H1 (cell line): ENCODE measurements around the gene ACAT2. TPM values are rescaled to one million over a fixed set of nuclear protein-coding genes. Genes with fewer than 3 reads are reported as not detected.

Experiments
- CTCF ChIA-PET: fragments of 300-600 bp; sonication (Branson Sonifier 250); formaldehyde crosslinking; loops from one replicate; lab custom pipeline; 2021; ENCODE audit not compliant: partially characterized antibody; lab: Charles Lee
- POLR2A ChIA-PET: fragments of 300-600 bp; sonication (Branson Sonifier 250); formaldehyde crosslinking; loops from one replicate; lab custom pipeline; 2021; ENCODE audit warnings: inconsistent platforms; ENCODE audit not compliant: partially characterized antibody; lab: Charles Lee
- DNase-seq, 2 experiments: peaks; one replicate each; pipeline versions ENCODE4 v3.0.0 to v3.0.0-alpha.2; 2010 to 2022; ENCODE audit warnings: low spot score in 2 of 2, low read depth in 1 of 2, mixed read lengths in 1 of 2
- FAIRE-seq: peaks from 2 replicates; lab custom pipeline; 2011; peaks lifted over from hg19 to GRCh38; lab: Jason Lieb, UNC
- H2AFZ ChIP-seq: 2 replicates; pipeline ENCODE4 v1.8.1; 2012; ENCODE audit warnings: low read length, inconsistent platforms
- H2AK5ac ChIP-seq: 2 replicates; pipeline ENCODE4 v1.6.1; 2013; ENCODE audit warnings: low read depth, low read length
- H2BK120ac ChIP-seq: replicated peaks from 2 replicates; pipeline ENCODE3; 2013; ENCODE audit warnings: low read depth, low read length, inconsistent platforms
- H2BK12ac ChIP-seq: 2 replicates; pipeline ENCODE4 v1.6.1; 2013; ENCODE audit warnings: low read depth, low read length
- H2BK15ac ChIP-seq: 2 replicates; pipeline ENCODE4 v1.6.1; 2013; ENCODE audit warnings: low read length
- H2BK20ac ChIP-seq: 2 replicates; pipeline ENCODE4 v1.6.1; 2013; ENCODE audit warnings: low read length
- H2BK5ac ChIP-seq: 2 replicates; pipeline ENCODE4 v1.6.1; 2013; ENCODE audit warnings: low read depth, low read length
- H3K14ac ChIP-seq: 2 replicates; pipeline ENCODE4 v1.6.1; 2013; ENCODE audit warnings: inconsistent platforms; ENCODE audit not compliant: insufficient read length
- H3K18ac ChIP-seq: 2 replicates; pipeline ENCODE4 v1.6.1; 2013; ENCODE audit warnings: low read length; ENCODE audit errors: extremely low read depth
- H3K23ac ChIP-seq: 2 replicates; pipeline ENCODE4 v1.6.1; 2013; ENCODE audit warnings: inconsistent platforms; ENCODE audit not compliant: insufficient read length
- H3K23me2 ChIP-seq: 2 replicates; pipeline ENCODE4 v1.6.1; 2013; ENCODE audit warnings: low read depth, low read length
- H3K27ac ChIP-seq: 2 replicates; pipeline ENCODE4 v1.6.1; 2011; ENCODE audit warnings: low read depth, low read length, inconsistent platforms
- H3K27me3 ChIP-seq, 4 experiments: replicated peaks in 1 of 4; 1 replicate in 1 of 4; 2 replicates in 3 of 4; pipeline versions ENCODE4 v1.6.1 to v1.8.1; 2011 to 2013; ENCODE audit warnings: low read length in 3 of 4, mild to moderate bottlenecking in 3 of 4, inconsistent platforms in 2 of 4, mixed read lengths in 2 of 4, moderate library complexity in 1 of 4; ENCODE audit not compliant: control insufficient read depth in 3 of 4, insufficient read depth in 3 of 4; ENCODE audit errors: extremely low read depth in 1 of 4
- H3K36me3 ChIP-seq, 4 experiments: 2 replicates each; pipeline versions ENCODE4 v1.6.1 to v1.8.1; 2011 to 2013; ENCODE audit warnings: mild to moderate bottlenecking in 4 of 4, low read length in 3 of 4, moderate library complexity in 2 of 4, control low read depth in 1 of 4, inconsistent platforms in 1 of 4; ENCODE audit not compliant: insufficient read depth in 4 of 4, control insufficient read depth in 2 of 4
- H3K4ac ChIP-seq: replicated peaks from 2 replicates; pipeline ENCODE3; 2013; ENCODE audit warnings: low read length, low read depth, mixed read lengths, inconsistent platforms; ENCODE audit not compliant: insufficient read length
- H3K4me1 ChIP-seq, 4 experiments: replicated peaks in 1 of 4; 1 replicate in 1 of 4; 2 replicates in 3 of 4; pipeline versions ENCODE4 v1.6.1 to v1.8.1; 2011 to 2013; ENCODE audit warnings: low read length in 3 of 4, inconsistent platforms in 2 of 4, mixed read lengths in 1 of 4; ENCODE audit not compliant: insufficient read depth in 4 of 4, control insufficient read depth in 3 of 4
- H3K4me2 ChIP-seq, 2 experiments: 2 replicates each; pipeline versions ENCODE4 v1.6.1 to v1.8.1; 2011 to 2013; ENCODE audit warnings: low read depth in 2 of 2, low read length in 2 of 2, control low read depth in 1 of 2, inconsistent platforms in 1 of 2, mild to moderate bottlenecking in 1 of 2; ENCODE audit not compliant: insufficient read depth in 1 of 2
- H3K4me3 ChIP-seq, 4 experiments: fragments of 200-600, 300-600 bp in 1 of 4; sonication (generic), shearing (Covaris generic), sonication (Bioruptor Twin) in 1 of 4; 2 replicates each; pipeline versions ENCODE4 v1.5.1 to v1.8.1; 2011 to 2016; ENCODE audit warnings: low read length in 4 of 4, low read depth in 3 of 4, control low read depth in 2 of 4, inconsistent platforms in 2 of 4, mild to moderate bottlenecking in 2 of 4, mixed read lengths in 1 of 4, moderate library complexity in 1 of 4; ENCODE audit not compliant: insufficient read depth in 2 of 4; ENCODE audit errors: extremely low read depth in 1 of 4
- H3K56ac ChIP-seq: replicated peaks from 2 replicates; pipeline ENCODE3; 2013; ENCODE audit warnings: low read depth, mild to moderate bottlenecking, mixed read lengths, low read length, inconsistent platforms; ENCODE audit not compliant: insufficient read length
- H3K79me1 ChIP-seq: 2 replicates; pipeline ENCODE4 v1.6.1; 2013; ENCODE audit warnings: low read depth, low read length, control low read depth
- H3K79me2 ChIP-seq, 2 experiments: 2 replicates each; pipeline versions ENCODE4 v1.6.1 to v1.8.1; 2012 to 2013; ENCODE audit warnings: low read length in 2 of 2, mild to moderate bottlenecking in 2 of 2, inconsistent platforms in 1 of 2; ENCODE audit not compliant: insufficient read depth in 2 of 2, control insufficient read depth in 1 of 2
- H3K9ac ChIP-seq, 4 experiments: replicated peaks in 1 of 4; 1 replicate in 1 of 4; 2 replicates in 3 of 4; pipeline versions ENCODE4 v1.6.1 to v1.8.1; 2011 to 2013; ENCODE audit warnings: low read depth in 3 of 4, low read length in 3 of 4, control low read depth in 2 of 4, mild to moderate bottlenecking in 2 of 4, moderate library complexity in 2 of 4, inconsistent platforms in 1 of 4; ENCODE audit errors: extremely low read depth in 1 of 4
- H3K9me3 ChIP-seq, 2 experiments: 2 replicates each; pipeline versions ENCODE4 v1.6.1 to v1.8.1; 2012 to 2013; ENCODE audit warnings: mild to moderate bottlenecking in 2 of 2, moderate library complexity in 2 of 2, control low read depth in 1 of 2, inconsistent platforms in 1 of 2, low read depth in 1 of 2, low read length in 1 of 2, mixed read lengths in 1 of 2; ENCODE audit not compliant: insufficient read depth in 2 of 2
- H4K20me1 ChIP-seq, 2 experiments: replicated peaks in 1 of 2; 2 replicates each; pipeline versions ENCODE3 to v1.8.1; 2011 to 2013; ENCODE audit warnings: inconsistent platforms in 2 of 2, low read length in 2 of 2, mild to moderate bottlenecking in 1 of 2; ENCODE audit not compliant: insufficient read depth in 2 of 2, control insufficient read depth in 1 of 2
- H4K5ac ChIP-seq: 2 replicates; pipeline ENCODE4 v1.6.1; 2013; ENCODE audit warnings: low read length, low read depth, mixed read lengths, inconsistent platforms; ENCODE audit not compliant: insufficient read length
- H4K8ac ChIP-seq: 2 replicates; pipeline ENCODE4 v1.8.0; 2013; ENCODE audit warnings: mild to moderate bottlenecking, moderate library complexity, low read length, inconsistent platforms; ENCODE audit not compliant: insufficient read depth; ENCODE audit errors: extremely low read depth
- H4K91ac ChIP-seq: replicated peaks from 2 replicates; pipeline ENCODE3; 2013; ENCODE audit warnings: low read length, mixed read lengths, inconsistent platforms; ENCODE audit not compliant: insufficient read length
- GTF2F1 ChIP-seq: IDR thresholded peaks from 2 replicates; pipeline ENCODE4 v1.6.1; 2012; ENCODE audit warnings: low read depth, low read length, improper control_type of control experiment, borderline replicate concordance
- KDM1A ChIP-seq: fragments of 200-600, 300-600 bp; sonication (generic); IDR thresholded peaks from 2 replicates; pipeline ENCODE4 v1.7.1; 2016; ENCODE audit warnings: mild to moderate bottlenecking, low read length, borderline replicate concordance
- NANOG ChIP-seq: IDR thresholded peaks from 2 replicates; pipeline ENCODE4 v1.6.1; 2011; ENCODE audit warnings: low read length, low read depth, mild to moderate bottlenecking, inconsistent platforms; ENCODE audit not compliant: insufficient read depth, poor library complexity, severe bottlenecking
- NRF1 ChIP-seq: IDR thresholded peaks from 2 replicates; pipeline ENCODE4 v1.6.1; 2011; ENCODE audit warnings: mild to moderate bottlenecking, low read depth, low read length, improper control_type of control experiment
- POLR2A ChIP-seq, 2 experiments: IDR thresholded peaks; 1 replicate in 1 of 2; 2 replicates in 1 of 2; pipeline ENCODE4 v1.6.1; 2011; ENCODE audit warnings: low read depth in 2 of 2, low read length in 2 of 2, mild to moderate bottlenecking in 2 of 2; ENCODE audit errors: control extremely low read depth in 1 of 2
- POLR2AphosphoS5 ChIP-seq: IDR thresholded peaks from 2 replicates; pipeline ENCODE4 v1.6.1; 2011; ENCODE audit warnings: low read depth, low read length
- SIN3A ChIP-seq, 2 experiments: IDR thresholded peaks in 1 of 2; conservative IDR thresholded peaks in 1 of 2; 2 replicates each; pipeline ENCODE4 v1.6.1; 2011 to 2012; ENCODE audit warnings: low read length in 2 of 2, improper control_type of control experiment in 1 of 2, low read depth in 1 of 2, mild to moderate bottlenecking in 1 of 2
- SIRT6 ChIP-seq: IDR thresholded peaks from one replicate; pipeline ENCODE4 v1.7.1; 2012; ENCODE audit warnings: low read length, inconsistent platforms
- SIX5 ChIP-seq: IDR thresholded peaks from 2 replicates; pipeline ENCODE4 v1.6.1; 2011; ENCODE audit warnings: mild to moderate bottlenecking, low read depth, low read length
- SP1 ChIP-seq: IDR thresholded peaks from 2 replicates; pipeline ENCODE4 v1.6.1; 2011; ENCODE audit warnings: low read depth, low read length
- SUZ12 ChIP-seq: fragments of 200-600 bp; sonication (generic); IDR thresholded peaks from 2 replicates; pipeline ENCODE4 v1.6.1; 2012; ENCODE audit warnings: mild to moderate bottlenecking, inconsistent platforms, low read length, moderate library complexity, mixed read lengths
- TAF1 ChIP-seq: IDR thresholded peaks from 2 replicates; pipeline ENCODE4 v1.6.1; 2011; ENCODE audit warnings: mild to moderate bottlenecking, low read depth, low read length
- TAF7 ChIP-seq: optimal IDR thresholded peaks from 2 replicates; pipeline ENCODE3; 2011; ENCODE audit warnings: low read depth, mild to moderate bottlenecking, inconsistent platforms, low read length, moderate library complexity, borderline replicate concordance
- TEAD4 ChIP-seq: IDR thresholded peaks from 2 replicates; pipeline ENCODE4 v1.6.1; 2012; ENCODE audit warnings: low read depth, low read length, inconsistent platforms, mixed read lengths
- WGBS, 2 experiments: shearing (Covaris generic) in 1 of 2; methylation state at CpG; one replicate each; pipeline versions ENCODE4 v1.1.6 to v1.1.7; 2013 to 2015; ENCODE audit warnings: low lambda C conversion rate in 2 of 2, mixed read lengths in 2 of 2, inconsistent platforms in 1 of 2, low coverage in 1 of 2, missing lambda C conversion rate in 1 of 2; ENCODE audit not compliant: insufficient replicate concordance in 2 of 2, insufficient coverage in 1 of 2, insufficient read length in 1 of 2; ENCODE audit errors: extremely low coverage in 1 of 2, missing lambda C conversion rate in 1 of 2; 5-methylcytosine and 5-hydroxymethylcytosine counted together
- polyA plus RNA-seq, 7 experiments: library from polyadenylated mRNA; depleted of rRNA in 3 of 7; stranded (reverse) in 5 of 7; unstranded in 2 of 7; fragments of >200 nt in 5 of 7; fragments of 200-250 nt in 2 of 7; gene quantifications; 1 replicate in 5 of 7; 2 replicates in 1 of 7; 4 replicates in 1 of 7; pipeline versions ENCODE4 v1.2.1 to v1.2.3, GENCODE V29; 2011 to 2013; ENCODE audit warnings: missing spikeins in 2 of 7, mixed read lengths in 2 of 7
- total RNA-seq: library from RNA; stranded (reverse); fragmentation: NEBNext Ultra II Directional; extraction: Animal tissue kit (Norgen Biotek cat#: 25700); gene quantifications from 2 replicates; pipeline ENCODE4 v1.2.1, GENCODE V29; 2021

ACAT2 gene
- total and polyA plus RNA-seq, 2 of the 8 experiments (the other 6 are each of a cell fraction or from before 2014, with no cell fraction given), result 61.6 to 166 TPM

GRCh38 chr6:159760602-159761057, 1.2 kb upstream of the ACAT2 start:
- H3K23ac ChIP-seq, result no peak overlapping the region
- peak overlapping the region; percentile 88; the same call in 1 of the 2 replicates for H2BK5ac ChIP-seq
- H3K27me3 ChIP-seq, result no peaks in the 10 kb centered on the region
- H4K5ac ChIP-seq, result no peak overlapping the region
- no peak overlapping the region for H2BK15ac ChIP-seq
- H3K4me2 ChIP-seq, result peak overlapping the region; percentile 71 to 90
- no peak overlapping the region for H4K91ac ChIP-seq
- H3K36me3 ChIP-seq, result peaks cover 4 to 57% (median 28%) of the 10 kb centered on the region in 4 experiments
- H2BK20ac ChIP-seq, result no peak overlapping the region
- H3K79me1 ChIP-seq, result peaks cover 7% of the 10 kb centered on the region; the same call in 1 of the 2 replicates
- no peak overlapping the region for H2AFZ ChIP-seq
- no peak overlapping the region for H3K14ac ChIP-seq
- H3K9me3 ChIP-seq, result no peaks in the 10 kb centered on the region
- no peak overlapping the region for H4K8ac ChIP-seq
- no peak overlapping the region for H2BK120ac ChIP-seq
- peak overlapping the region; percentile 72; the same call in 1 of the 2 replicates for H2AK5ac ChIP-seq
- no peak overlapping the region for H3K9ac ChIP-seq
- no peak overlapping the region; the same call in 1 of the 2 replicates for H2BK12ac ChIP-seq
- peaks cover 0 to 2% of the 10 kb centered on the region in 2 experiments for H4K20me1 ChIP-seq
- peak overlapping the region; percentile 81; the same call in 1 of the 2 replicates for H3K27ac ChIP-seq
- FAIRE-seq, result peak; percentile 24
- no peak overlapping the region for H3K56ac ChIP-seq
- peak; percentile 52 to 63 for DNase-seq
- H3K23me2 ChIP-seq, result peaks cover 11% of the 10 kb centered on the region
- H3K18ac ChIP-seq, result no peak overlapping the region
- no peak overlapping the region for H3K4ac ChIP-seq
- H3K4me1 ChIP-seq, result peaks cover 6 to 15% (median 12%) of the 10 kb centered on the region in 4 experiments; a peak in 6 of 7 replicates
- peaks cover 0 to 13% of the 10 kb centered on the region in 2 experiments; a peak in 2 of 4 replicates for H3K79me2 ChIP-seq
- peak overlapping the region in 2 of 4 experiments; percentile 1 to 98; a peak in 3 of 8 replicates for H3K4me3 ChIP-seq
- ChIA-PET POLR2A (interaction anchor here (0.5 to 6.0 kb wide), 15 partner anchors 8 to 225 kb away, joined by 3 to 86 read pairs (median 7); partner anchors contain the start of genes MRPL18, SOD2, TCP1 and WTAP), CTCF (interaction anchor here (1.2 to 1.7 kb wide), 3 partner anchors 41 to 312 kb away, joined by 3 to 6 read pairs (median 4); no protein-coding TSS in a partner anchor)
- WGBS, 2 experiments, result 44% methylated on average over 3 of the region's 3 CpGs; no CpG with 5 or more reads in 1 of the 2 experiments
- TF ChIP-seq SIRT6 (no peak), POLR2AphosphoS5 (peak; percentile 70), SP1 (peak; percentile 55; the same call in 1 of the 2 replicates), SIX5 (no peak), NANOG (no peak), NRF1 (no peak), SUZ12 (no peak), TAF7 (peak; percentile 15), KDM1A (no peak), TAF1 (peak; percentile 47), POLR2A (IDR thresholded peaks at IDR 0.05; ENCODE audit: control extremely low read depth in 1 of 2, low read depth in 2 of 2, low read length in 2 of 2) (peak in 1 of 2 experiments; percentile 82; a peak in 1 of 3 replicates), SIN3A (conservative IDR thresholded peaks at IDR 0.05 in 1 of 2, IDR thresholded peaks at IDR 0.05 in 1 of 2; ENCODE audit: low read depth in 1 of 2, low read length in 2 of 2) (peak; percentile 36 to 77; a peak in 2 of 4 replicates), GTF2F1 (no peak), TEAD4 (peak; percentile 97)
